BLaER1 (cell line): ENCODE data around the gene SYNCRIP.
"Not testable (repeated sequence)": the region's sequence is repeated elsewhere in the genome, so short reads cannot be mapped to it uniquely, and the experiment has no call there.

Experiments
- H3K27ac ChIP-seq: shearing (Covaris generic); formaldehyde crosslinking; 2 replicates; pipeline ENCODE4 v1.8.1; 2022
- H3K27me3 ChIP-seq: shearing (Covaris generic); formaldehyde crosslinking; 2 replicates; pipeline ENCODE4 v1.8.1; 2022
- H3K36me3 ChIP-seq: shearing (Covaris generic); formaldehyde crosslinking; 2 replicates; pipeline ENCODE4 v1.8.1; 2022
- H3K4me1 ChIP-seq: shearing (Covaris generic); formaldehyde crosslinking; 2 replicates; pipeline ENCODE4 v1.8.1; 2022
- H3K4me2 ChIP-seq: shearing (Covaris generic); formaldehyde crosslinking; 2 replicates; pipeline ENCODE4 v1.8.1; 2022
- H3K4me3 ChIP-seq: shearing (Covaris generic); formaldehyde crosslinking; 2 replicates; pipeline ENCODE4 v1.8.1; 2022
- H3K9ac ChIP-seq: shearing (Covaris generic); formaldehyde crosslinking; 2 replicates; pipeline ENCODE4 v1.8.1; 2022
- H3K9me3 ChIP-seq: shearing (Covaris generic); formaldehyde crosslinking; 2 replicates; pipeline ENCODE4 v1.8.1; 2022
- H4K20me1 ChIP-seq: shearing (Covaris generic); formaldehyde crosslinking; 2 replicates; pipeline ENCODE4 v1.8.1; 2022
- Cebpa-rat ChIP-seq: shearing (Covaris generic); IDR thresholded peaks from 2 replicates; pipeline ENCODE4 v1.8.1; 2022

Gene SYNCRIP

GRCh38 chr6:85580878-85581267, 61.8 kb downstream of the SYNCRIP start:
- no peak overlapping the region for H3K27ac ChIP-seq

GRCh38 chr6:85580118-85580877, 62.4 kb downstream of the SYNCRIP start:
- Histone ChIP-seq H3K4me1 (no peaks in the 10 kb centered on the region), H3K4me3 (no peak overlapping the region), H3K9ac (no peak overlapping the region), H3K9me3 (peaks cover 26% of the 10 kb centered on the region), H3K36me3 (peaks cover 13% of the 10 kb centered on the region; the same call in 1 of the 2 replicates), H3K27me3 (no peaks in the 10 kb centered on the region), H3K4me2 (no peak overlapping the region), H3K27ac (no peak overlapping the region), H4K20me1 (peaks cover 40% of the 10 kb centered on the region; the same call in 1 of the 2 replicates)
- TF ChIP-seq Cebpa-rat = no peak

More at GRCh38 chr6:85580878-85581267, 61.8 kb downstream of the SYNCRIP start:
- Histone ChIP-seq H4K20me1 (peaks cover 38% of the 10 kb centered on the region; the same call in 1 of the 2 replicates), H3K4me3 (no peak overlapping the region), H3K27me3 (no peaks in the 10 kb centered on the region), H3K9me3 (peaks cover 26% of the 10 kb centered on the region), H3K4me2 (no peak overlapping the region), H3K4me1 (no peaks in the 10 kb centered on the region), H3K9ac (no peak overlapping the region), H3K36me3 (peaks cover 13% of the 10 kb centered on the region; the same call in 1 of the 2 replicates)
- no peak for TF ChIP-seq Cebpa-rat

GRCh38 chr6:85579581-85579980, 63.1 kb downstream of the SYNCRIP start:
- Histone ChIP-seq H4K20me1 (peaks cover 47% of the 10 kb centered on the region; the same call in 1 of the 2 replicates), H3K9ac (no peak overlapping the region), H3K4me1 (no peaks in the 10 kb centered on the region), H3K9me3 (peaks cover 20% of the 10 kb centered on the region), H3K27ac (no peak overlapping the region), H3K4me3 (no peak overlapping the region), H3K27me3 (no peaks in the 10 kb centered on the region), H3K4me2 (no peak overlapping the region), H3K36me3 (peaks cover 13% of the 10 kb centered on the region; the same call in 1 of the 2 replicates)
- TF ChIP-seq Cebpa-rat = no peak

DNA sequence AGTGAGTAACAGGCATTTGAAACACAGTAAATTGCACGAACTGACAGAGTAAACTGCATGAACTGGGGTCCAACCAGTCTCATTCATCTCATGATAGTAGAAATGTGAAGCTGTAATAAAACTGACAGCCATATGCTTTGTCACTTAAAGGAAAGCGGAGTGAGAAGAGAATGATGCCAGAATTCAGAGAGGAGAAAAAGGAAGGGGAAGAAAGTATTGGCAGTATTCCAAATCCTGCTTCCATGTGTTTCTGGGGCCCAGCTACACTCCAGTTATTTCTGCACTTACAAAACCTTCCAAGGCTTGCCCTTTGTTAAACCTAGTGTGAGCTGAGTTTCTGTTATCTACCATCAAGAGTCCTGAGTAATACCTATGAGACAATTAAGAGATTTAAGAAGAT, 66.2 kb downstream of the SYNCRIP start:
- Histone ChIP-seq H3K4me2 (no peak overlapping the region), H3K4me1 (no peaks in the 10 kb centered on the region), H4K20me1 (peaks cover 47% of the 10 kb centered on the region; the same call in 1 of the 2 replicates), H3K4me3 (no peak overlapping the region), H3K36me3 (peaks cover 13% of the 10 kb centered on the region; the same call in 1 of the 2 replicates), H3K9ac (no peak overlapping the region), H3K9me3 (0 out of 2 replicates have a peak, but pooled peaks cover under 1% of the 10 kb centered on the region), H3K27ac (no peak overlapping the region), H3K27me3 (no peaks in the 10 kb centered on the region)
- TF ChIP-seq Cebpa-rat = no peak

GRCh38 chr6:85574932-85575598, 67.6 kb downstream of the SYNCRIP start:
- Histone ChIP-seq H3K9me3 (no peaks in the 10 kb centered on the region), H4K20me1 (peaks cover 35% of the 10 kb centered on the region; the same call in 1 of the 2 replicates), H3K4me1 (no peaks in the 10 kb centered on the region), H3K27ac (no peak overlapping the region), H3K36me3 (peaks cover under 1% of the 10 kb centered on the region; the same call in 1 of the 2 replicates), H3K4me3 (no peak overlapping the region), H3K27me3 (no peaks in the 10 kb centered on the region), H3K4me2 (no peak overlapping the region), H3K9ac (no peak overlapping the region)
- no peak for TF ChIP-seq Cebpa-rat

- Histone ChIP-seq H3K27me3 (no peaks in the 10 kb centered on the region), H3K4me2 (no peak overlapping the region), H3K9ac (no peak overlapping the region), H4K20me1 (no peaks in the 10 kb centered on the region), H3K36me3 (peaks cover 5% of the 10 kb centered on the region; the same call in 1 of the 2 replicates), H3K4me1 (no peaks in the 10 kb centered on the region), H3K9me3 (no peaks in the 10 kb centered on the region; the same call in 1 of the 2 replicates), H3K27ac (no peak overlapping the region), H3K4me3 (no peak overlapping the region)
- TF ChIP-seq Cebpa-rat = no peak
These were observed 73.4 kb downstream of the SYNCRIP start for GRCh38 chr6:85569323-85569722.

GRCh38 chr6:85568411-85568810, 74.3 kb downstream of the SYNCRIP start:
- Histone ChIP-seq H3K9me3 (no peaks in the 10 kb centered on the region; the same call in 1 of the 2 replicates), H3K27me3 (no peaks in the 10 kb centered on the region), H3K4me2 (no peak overlapping the region), H3K27ac (no peak overlapping the region), H3K4me3 (no peak overlapping the region), H3K9ac (no peak overlapping the region), H4K20me1 (no peaks in the 10 kb centered on the region), H3K36me3 (peaks cover 7% of the 10 kb centered on the region; the same call in 1 of the 2 replicates), H3K4me1 (no peaks in the 10 kb centered on the region)
- no peak for TF ChIP-seq Cebpa-rat

DNA sequence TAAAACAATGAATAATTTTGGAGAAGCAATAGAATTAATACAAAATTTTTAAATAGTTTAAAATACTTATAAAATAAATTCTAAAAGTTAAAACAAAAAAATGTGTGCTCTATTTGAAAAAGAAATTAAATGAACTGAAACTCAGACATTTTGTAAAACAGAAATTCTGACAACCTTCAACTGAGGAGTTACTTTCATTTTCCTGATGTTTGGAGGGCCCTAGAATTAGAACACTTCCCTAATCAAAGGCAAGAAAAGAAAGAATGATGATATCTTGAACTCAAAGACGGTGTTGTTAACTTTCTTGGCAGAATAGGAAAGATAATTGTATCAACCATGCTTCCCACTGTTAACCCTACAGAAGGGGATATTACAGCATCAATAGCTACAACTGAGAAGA, 77.0 kb downstream of the SYNCRIP start:
- H3K4me2 ChIP-seq = no peak overlapping the region
- no peaks in the 10 kb centered on the region for H4K20me1 ChIP-seq
- H3K27ac ChIP-seq = no peak overlapping the region
- H3K9ac ChIP-seq = no peak overlapping the region
- H3K27me3 ChIP-seq = no peaks in the 10 kb centered on the region
- no peaks in the 10 kb centered on the region; the same call in 1 of the 2 replicates for H3K9me3 ChIP-seq
- no peak for TF ChIP-seq Cebpa-rat
- no peaks in the 10 kb centered on the region for H3K4me1 ChIP-seq
- peaks cover 13% of the 10 kb centered on the region; the same call in 1 of the 2 replicates for H3K36me3 ChIP-seq
- no peak overlapping the region for H3K4me3 ChIP-seq

- H3K27me3 ChIP-seq, H3K4me1 ChIP-seq, H4K20me1 ChIP-seq, H3K27ac ChIP-seq, H3K9ac ChIP-seq, H3K4me2 ChIP-seq, H3K4me3 ChIP-seq, H3K9me3 ChIP-seq: not testable (repeated sequence)
- H3K36me3 ChIP-seq = peaks cover 13% of the 10 kb centered on the region; the same call in 1 of the 2 replicates
These were observed 78.5 kb downstream of the SYNCRIP start for GRCh38 chr6:85564223-85564622.
